Measurements from ENCODE around the gene SHANK3.

Gene SHANK3

GRCh38 chr22:50714150-50714549 is 41.5 kb downstream of the SHANK3 start:
- intact Hi-C loops (cut with micrococcal nuclease), result no loop called here
- Mint-ChIP-seq H3K27ac (no peak overlapping the region), H3K4me3 (no peak overlapping the region), H3K4me1 (ENCODE audit: low read depth) (no peaks in the 10 kb centered on the region), H3K27me3 (no peaks in the 10 kb centered on the region), H3K36me3 (ENCODE audit: low read depth) (no peaks in the 10 kb centered on the region), H3K9me3 (no peaks in the 10 kb centered on the region)

- Mint-ChIP-seq H3K36me3 (ENCODE audit: low read depth) (no peaks in the 10 kb centered on the region), H3K4me3 (no peak overlapping the region), H3K9me3 (no peaks in the 10 kb centered on the region), H3K27ac (no peak overlapping the region), H3K4me1 (ENCODE audit: low read depth) (no peaks in the 10 kb centered on the region), H3K27me3 (no peaks in the 10 kb centered on the region)
- intact Hi-C loops (cut with micrococcal nuclease), result no loop called here
These were observed 42.1 kb downstream of the SHANK3 start for GRCh38 chr22:50714631-50715179.

GRCh38 chr22:50715250-50715649 is 42.6 kb downstream of the SHANK3 start:
- no peaks in the 10 kb centered on the region for H3K4me1 Mint-ChIP-seq (ENCODE audit: low read depth)
- intact Hi-C loops (cut with micrococcal nuclease), result no loop called here
- no peak overlapping the region for H3K27ac Mint-ChIP-seq
- H3K4me3 Mint-ChIP-seq, result no peak overlapping the region
- no peaks in the 10 kb centered on the region for H3K36me3 Mint-ChIP-seq (ENCODE audit: low read depth)
- H3K9me3 Mint-ChIP-seq, result no peaks in the 10 kb centered on the region
- no peaks in the 10 kb centered on the region for H3K27me3 Mint-ChIP-seq

- H3K9me3 Mint-ChIP-seq, result no peaks in the 10 kb centered on the region
- no peaks in the 10 kb centered on the region for H3K27me3 Mint-ChIP-seq
- H3K36me3 Mint-ChIP-seq (ENCODE audit: low read depth), result no peaks in the 10 kb centered on the region
These were observed 43.2 kb downstream of the SHANK3 start for GRCh38 chr22:50715776-50716175.

GRCh38 chr22:50716290-50717024 is 43.8 kb downstream of the SHANK3 start:
- Mint-ChIP-seq H3K9me3 (no peaks in the 10 kb centered on the region), H3K27me3 (no peaks in the 10 kb centered on the region), H3K4me3 (no peak overlapping the region), H3K4me1 (ENCODE audit: low read depth) (no peaks in the 10 kb centered on the region), H3K27ac (no peak overlapping the region), H3K36me3 (ENCODE audit: low read depth) (no peaks in the 10 kb centered on the region)
- intact Hi-C loops (cut with micrococcal nuclease), result no loop called here

More at GRCh38 chr22:50715776-50716175, 43.2 kb downstream of the SHANK3 start:
- Mint-ChIP-seq H3K27ac (no peak overlapping the region), H3K4me1 (ENCODE audit: low read depth) (no peaks in the 10 kb centered on the region), H3K4me3 (no peak overlapping the region)
- intact Hi-C loops (cut with micrococcal nuclease), result no loop called here

GRCh38 chr22:50717709-50718351 is 45.2 kb downstream of the SHANK3 start:
- no peaks in the 10 kb centered on the region for H3K9me3 Mint-ChIP-seq
- no peaks in the 10 kb centered on the region for H3K4me1 Mint-ChIP-seq (ENCODE audit: low read depth)
- no peaks in the 10 kb centered on the region for H3K36me3 Mint-ChIP-seq (ENCODE audit: low read depth)
- H3K27me3 Mint-ChIP-seq, result no peaks in the 10 kb centered on the region
- intact Hi-C loops (cut with micrococcal nuclease), result no loop called here
- H3K27ac Mint-ChIP-seq, result no peak overlapping the region
- H3K4me3 Mint-ChIP-seq, result no peak overlapping the region

- Mint-ChIP-seq H3K27ac (no peak overlapping the region), H3K9me3 (no peaks in the 10 kb centered on the region), H3K4me3 (no peak overlapping the region), H3K27me3 (no peaks in the 10 kb centered on the region), H3K4me1 (ENCODE audit: low read depth) (no peaks in the 10 kb centered on the region), H3K36me3 (ENCODE audit: low read depth) (no peaks in the 10 kb centered on the region)
- intact Hi-C loops (cut with micrococcal nuclease), result no loop called here
These were observed 45.7 kb downstream of the SHANK3 start for GRCh38 chr22:50718352-50718709.

- Mint-ChIP-seq H3K9me3 (no peaks in the 10 kb centered on the region), H3K36me3 (ENCODE audit: low read depth) (no peaks in the 10 kb centered on the region), H3K27ac (no peak overlapping the region), H3K4me1 (ENCODE audit: low read depth) (no peaks in the 10 kb centered on the region), H3K27me3 (no peaks in the 10 kb centered on the region), H3K4me3 (no peak overlapping the region)
- intact Hi-C loops (cut with micrococcal nuclease), result no loop called here
These were observed 47.2 kb downstream of the SHANK3 start for GRCh38 chr22:50719814-50720300.

- H3K4me3 Mint-ChIP-seq, result no peak overlapping the region
- no peaks in the 10 kb centered on the region for H3K9me3 Mint-ChIP-seq
- H3K4me1 Mint-ChIP-seq (ENCODE audit: low read depth), result no peaks in the 10 kb centered on the region
- H3K36me3 Mint-ChIP-seq (ENCODE audit: low read depth), result no peaks in the 10 kb centered on the region
- H3K27me3 Mint-ChIP-seq, result no peaks in the 10 kb centered on the region
- no peak overlapping the region for H3K27ac Mint-ChIP-seq
- intact Hi-C loops (cut with micrococcal nuclease), result no loop called here
These were observed 48.0 kb downstream of the SHANK3 start for GRCh38 chr22:50720301-50721256.

GRCh38 chr22:50721257-50721844 is 48.7 kb downstream of the SHANK3 start:
- Mint-ChIP-seq H3K27me3 (no peaks in the 10 kb centered on the region), H3K9me3 (no peaks in the 10 kb centered on the region), H3K4me1 (ENCODE audit: low read depth) (no peaks in the 10 kb centered on the region), H3K27ac (no peak overlapping the region), H3K4me3 (no peak overlapping the region), H3K36me3 (ENCODE audit: low read depth) (no peaks in the 10 kb centered on the region)
- intact Hi-C loops (cut with micrococcal nuclease), result no loop called here

GRCh38 chr22:50722048-50722701 is 49.6 kb downstream of the SHANK3 start:
- no peak overlapping the region for H3K27ac Mint-ChIP-seq
- no peak overlapping the region for H3K4me3 Mint-ChIP-seq
- no peaks in the 10 kb centered on the region for H3K27me3 Mint-ChIP-seq
- no peaks in the 10 kb centered on the region for H3K36me3 Mint-ChIP-seq (ENCODE audit: low read depth)
- no peaks in the 10 kb centered on the region for H3K9me3 Mint-ChIP-seq
- H3K4me1 Mint-ChIP-seq (ENCODE audit: low read depth), result no peaks in the 10 kb centered on the region
- intact Hi-C loops (cut with micrococcal nuclease), result no loop called here

Measured in dendritic cell treated with granulocyte-macrophage colony-stimulating factor and Interleukin-4, amounts not matched to agents 40 ng/mL and 50 ng/mL, for 4 days (primary cell).